Measurements from ENCODE around the gene ETHE1. TPM values are rescaled to one million over a fixed set of nuclear protein-coding genes. Genes with fewer than 3 reads are reported as not detected.

Gene ETHE1
- 104 and 130 TPM in 2 replicates for polyA plus RNA-seq (2011; rRNA removed)
- polyA minus RNA-seq (2011; rRNA and poly(A)+ RNA removed) = 78.5 and 98.3 TPM in 2 replicates

- H3K9me3 ChIP-seq (ENCODE audit: control insufficient read depth, insufficient read depth, low read length) = no peaks in the 10 kb centered on the region
- H3K27me3 ChIP-seq (ENCODE audit: control insufficient read depth, insufficient read depth, low read length) = no peaks in the 10 kb centered on the region
- DNase-seq (ENCODE audit: low read depth, low spot score) = no peak
- ChIA-PET POLR2A (interaction anchor here (0.6 to 1.3 kb wide), 4 partner anchors 17 to 399 kb away, joined by 4 to 8 read pairs (median 6); partner anchors contain the start of genes IRGQ, PHLDB3 and ZNF576), CTCF (interaction anchor here (1.4 to 2.8 kb wide), 4 partner anchors 8 to 95 kb away, joined by 4 to 26 read pairs (median 12); no protein-coding TSS in a partner anchor)
- TF ChIP-seq, protein P1, sequence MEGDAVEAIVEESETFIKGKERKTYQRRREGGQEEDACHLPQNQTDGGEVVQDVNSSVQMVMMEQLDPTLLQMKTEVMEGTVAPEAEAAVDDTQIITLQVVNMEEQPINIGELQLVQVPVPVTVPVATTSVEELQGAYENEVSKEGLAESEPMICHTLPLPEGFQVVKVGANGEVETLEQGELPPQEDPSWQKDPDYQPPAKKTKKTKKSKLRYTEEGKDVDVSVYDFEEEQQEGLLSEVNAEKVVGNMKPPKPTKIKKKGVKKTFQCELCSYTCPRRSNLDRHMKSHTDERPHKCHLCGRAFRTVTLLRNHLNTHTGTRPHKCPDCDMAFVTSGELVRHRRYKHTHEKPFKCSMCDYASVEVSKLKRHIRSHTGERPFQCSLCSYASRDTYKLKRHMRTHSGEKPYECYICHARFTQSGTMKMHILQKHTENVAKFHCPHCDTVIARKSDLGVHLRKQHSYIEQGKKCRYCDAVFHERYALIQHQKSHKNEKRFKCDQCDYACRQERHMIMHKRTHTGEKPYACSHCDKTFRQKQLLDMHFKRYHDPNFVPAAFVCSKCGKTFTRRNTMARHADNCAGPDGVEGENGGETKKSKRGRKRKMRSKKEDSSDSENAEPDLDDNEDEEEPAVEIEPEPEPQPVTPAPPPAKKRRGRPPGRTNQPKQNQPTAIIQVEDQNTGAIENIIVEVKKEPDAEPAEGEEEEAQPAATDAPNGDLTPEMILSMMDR (IDR thresholded peaks at IDR 0.05; ENCODE audit: low read depth, low read length) = no peak
- peak within 1 kb of the TSS; percentile 86 for H3K4me3 ChIP-seq (ENCODE audit: low read depth, low read length)
- peak within 1 kb of the TSS; percentile 57 for H3K27ac ChIP-seq (ENCODE audit: low read depth, low read length)
These were observed at the start of gene ETHE1 for GRCh38 chr19:43526884-43527859. Gene ETHE1, minus strand, starts transcription at chr19:43527201. Its CDS starts 24 bp downstream, at chr19:43527177.

- POLR2A ChIA-PET = no interaction called here
- CTCF ChIA-PET = interaction anchor here (2.6 to 3.0 kb wide), 2 partner anchors 18 to 21 kb away, joined by 6 to 20 read pairs; no protein-coding TSS in a partner anchor
- DNase-seq (ENCODE audit: low read depth, low spot score) = no peak
These were observed 49.2 kb upstream of the ETHE1 start for GRCh38 chr19:43575955-43576878.

DNA sequence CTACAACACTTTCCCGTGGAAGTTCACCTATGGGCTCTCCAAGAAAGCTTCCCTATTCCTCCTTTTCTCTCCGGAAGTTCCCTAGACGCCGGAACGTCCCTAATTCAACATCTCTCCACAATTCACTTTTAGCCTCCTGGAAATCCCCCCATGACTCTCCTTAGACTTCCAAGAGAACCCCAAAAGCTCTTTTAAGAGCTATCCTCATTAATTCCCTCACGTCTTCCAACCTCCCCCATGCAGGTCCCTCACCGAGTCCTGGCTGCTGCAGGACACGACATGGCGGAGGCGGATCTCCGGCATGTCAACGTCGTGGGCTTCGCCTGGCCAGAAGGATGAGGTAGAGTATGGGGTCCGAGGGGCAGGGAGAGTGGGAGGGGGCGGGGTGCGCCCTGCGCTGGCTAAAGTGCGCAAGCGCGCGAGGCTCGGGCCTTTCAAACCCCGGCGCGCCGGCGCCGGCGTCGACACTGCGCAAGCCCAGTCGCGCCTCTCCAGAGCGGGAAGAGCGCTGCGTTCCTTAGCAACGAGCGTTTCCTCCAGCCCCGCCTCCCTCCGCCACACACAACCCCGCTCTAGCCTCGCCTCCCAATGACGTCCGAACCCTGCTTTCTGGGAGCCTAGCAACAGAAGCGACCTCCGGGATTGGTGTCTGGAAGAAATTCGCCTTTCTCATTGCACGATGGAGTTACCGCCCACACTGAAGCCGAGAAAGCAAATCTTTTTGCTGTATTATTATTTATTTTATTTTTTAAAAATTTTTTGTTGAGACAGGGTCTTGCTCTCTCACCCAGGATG is 48.4 kb upstream of the ETHE1 start, which contains the start of the genes PINLYP and XRCC1:
Gene PINLYP, plus strand, starts transcription at position 646 of the 795 bp plus-strand sequence. CDS start 1,391 bp downstream, outside the sequence.
Gene XRCC1, minus strand, starts transcription at position 372 of the 795 bp plus-strand sequence. Its CDS starts 69 bp downstream, at position 303.
- CTCF ChIA-PET = interaction anchor here (1.3 to 3.0 kb wide), 3 partner anchors 19 to 21 kb away, joined by 3 to 20 read pairs (median 6); partner anchors contain the start of gene ZNF576
- Histone ChIP-seq H3K27me3 (ENCODE audit: control insufficient read depth, insufficient read depth, low read length) (peaks cover 2% of the 10 kb centered on the region), H3K9me3 (ENCODE audit: control insufficient read depth, insufficient read depth, low read length) (peaks cover 3% of the 10 kb centered on the region; the same call in 1 of the 2 replicates), H3K4me3 (ENCODE audit: low read depth, low read length) (peak within 1 kb of the TSS; percentile 95), H3K27ac (ENCODE audit: low read depth, low read length) (peak within 1 kb of the TSS; percentile 61)
- POLR2A ChIA-PET = interaction anchor here (1.1 kb wide), 2 partner anchors 21 to 42 kb away, joined by 3 to 8 read pairs; partner anchors contain the start of genes IRGQ, ZNF575 and ZNF576
- peak; percentile 94 for DNase-seq (ENCODE audit: low read depth, low spot score)
- TF ChIP-seq, protein P1 (IDR thresholded peaks at IDR 0.05; ENCODE audit: low read depth, low read length) = peak; percentile 6; the same call in 1 of the 2 replicates

More at GRCh38 chr19:43575955-43576878, 49.2 kb upstream of the ETHE1 start:
- Histone ChIP-seq H3K4me3 (ENCODE audit: low read depth, low read length) (peak overlapping the region; percentile 58), H3K27me3 (ENCODE audit: control insufficient read depth, insufficient read depth, low read length) (peaks cover 2% of the 10 kb centered on the region), H3K27ac (ENCODE audit: low read depth, low read length) (peak overlapping the region; percentile 61), H3K9me3 (ENCODE audit: control insufficient read depth, insufficient read depth, low read length) (peaks cover 3% of the 10 kb centered on the region; the same call in 1 of the 2 replicates)
- TF ChIP-seq, protein P1 (IDR thresholded peaks at IDR 0.05; ENCODE audit: low read depth, low read length) = no peak

All from AG04450 (cell line).